Dermis lymphatic vessel endothelial cell (primary cell): Measurements from ENCODE around the gene TLE6. TPM values are rescaled to one million over a fixed set of nuclear protein-coding genes. Genes with fewer than 3 reads are reported as not detected.

Experiments
- total RNA-seq: library from RNA; depleted of rRNA; stranded (reverse); fragments of >200 nt; gene quantifications from 2 replicates; pipeline ENCODE4 v1.2.1, GENCODE V29; 2014

The TLE6 gene
- 1.7 TPM in 2 replicates for total RNA-seq

DNA sequence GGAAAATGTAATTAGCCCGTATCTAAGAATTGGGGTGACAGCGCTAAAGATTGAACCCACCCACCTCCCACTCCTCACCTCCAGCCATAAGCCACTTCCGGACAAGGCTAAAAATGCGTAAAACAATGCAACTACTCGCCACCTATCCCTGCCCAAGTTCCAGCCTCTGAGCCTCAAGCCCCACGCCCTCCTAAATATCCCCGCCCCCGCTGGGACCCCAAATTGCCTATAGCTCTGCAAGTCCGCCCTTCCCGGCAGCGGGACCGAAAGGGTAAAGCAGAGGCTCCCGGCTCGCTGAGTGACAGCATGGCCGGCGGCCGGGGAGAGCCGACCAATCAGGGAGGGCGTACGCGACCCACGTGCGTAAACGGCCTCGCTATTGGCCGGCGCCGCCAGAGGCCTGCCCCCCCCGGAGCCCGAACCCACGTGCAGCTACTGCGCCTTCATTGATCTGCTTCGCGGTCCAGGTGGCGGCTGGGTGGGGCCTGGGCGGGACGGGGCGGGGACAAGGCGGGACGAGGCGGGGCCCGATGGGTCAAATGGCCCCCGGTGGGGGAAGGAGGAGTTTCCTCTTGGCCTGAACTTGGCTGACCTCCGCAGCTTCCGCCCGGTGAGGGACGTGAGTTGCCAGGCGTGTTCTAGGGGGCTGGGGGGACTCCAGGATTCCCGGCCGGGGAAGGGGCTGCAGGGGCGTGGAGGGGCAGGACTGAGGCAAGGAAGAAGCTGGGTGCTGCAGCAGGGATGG, at the start of gene TLE6:
Gene TLE6, plus strand, starts transcription at position 564 of the 745 bp plus-strand sequence. CDS start 670 bp downstream, outside the sequence.

DNA sequence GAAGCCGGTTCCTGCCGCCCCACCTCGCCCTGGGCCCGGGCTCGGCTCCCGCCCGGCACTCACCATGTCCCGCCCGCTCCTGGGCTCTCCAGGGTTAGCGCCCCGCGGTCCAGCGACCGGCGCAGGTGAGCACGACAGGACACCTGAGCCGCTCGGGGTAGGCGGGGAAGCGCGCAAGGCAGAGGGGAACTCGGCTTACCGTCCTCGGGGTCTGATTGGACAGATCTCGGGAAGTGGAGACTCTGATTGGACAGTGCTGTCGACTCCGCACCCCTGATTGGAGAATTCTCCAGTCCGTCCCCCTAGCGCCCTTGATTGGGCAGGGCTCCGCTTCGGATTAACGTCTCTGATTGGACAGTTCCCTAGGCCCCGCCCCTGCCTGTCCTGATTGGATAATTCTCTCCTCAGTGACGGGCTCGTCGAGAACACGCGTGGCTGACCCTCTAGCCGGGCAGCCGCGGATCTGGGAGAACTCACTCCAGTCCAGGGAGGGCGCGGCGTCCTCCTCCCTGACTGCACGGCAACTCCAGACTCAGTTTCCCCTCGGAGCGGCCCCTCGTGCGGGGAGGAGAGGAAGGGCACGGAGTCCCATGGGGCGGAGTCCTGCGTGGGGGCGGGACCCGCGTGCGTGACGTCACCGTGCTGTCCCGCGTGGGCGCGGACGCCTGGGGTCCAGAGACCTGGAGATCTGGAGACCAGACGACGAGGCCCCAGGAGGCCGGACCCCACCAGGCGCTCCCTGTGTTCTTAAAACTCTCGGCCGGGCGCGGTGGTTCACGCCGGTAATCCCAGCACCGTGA, 32.4 kb upstream of the TLE6 start, which contains the start of gene ZNF77:
Gene ZNF77, minus strand, starts transcription at position 197 of the 800 bp plus-strand sequence. Its CDS starts 131 bp downstream, at position 66.

DNA sequence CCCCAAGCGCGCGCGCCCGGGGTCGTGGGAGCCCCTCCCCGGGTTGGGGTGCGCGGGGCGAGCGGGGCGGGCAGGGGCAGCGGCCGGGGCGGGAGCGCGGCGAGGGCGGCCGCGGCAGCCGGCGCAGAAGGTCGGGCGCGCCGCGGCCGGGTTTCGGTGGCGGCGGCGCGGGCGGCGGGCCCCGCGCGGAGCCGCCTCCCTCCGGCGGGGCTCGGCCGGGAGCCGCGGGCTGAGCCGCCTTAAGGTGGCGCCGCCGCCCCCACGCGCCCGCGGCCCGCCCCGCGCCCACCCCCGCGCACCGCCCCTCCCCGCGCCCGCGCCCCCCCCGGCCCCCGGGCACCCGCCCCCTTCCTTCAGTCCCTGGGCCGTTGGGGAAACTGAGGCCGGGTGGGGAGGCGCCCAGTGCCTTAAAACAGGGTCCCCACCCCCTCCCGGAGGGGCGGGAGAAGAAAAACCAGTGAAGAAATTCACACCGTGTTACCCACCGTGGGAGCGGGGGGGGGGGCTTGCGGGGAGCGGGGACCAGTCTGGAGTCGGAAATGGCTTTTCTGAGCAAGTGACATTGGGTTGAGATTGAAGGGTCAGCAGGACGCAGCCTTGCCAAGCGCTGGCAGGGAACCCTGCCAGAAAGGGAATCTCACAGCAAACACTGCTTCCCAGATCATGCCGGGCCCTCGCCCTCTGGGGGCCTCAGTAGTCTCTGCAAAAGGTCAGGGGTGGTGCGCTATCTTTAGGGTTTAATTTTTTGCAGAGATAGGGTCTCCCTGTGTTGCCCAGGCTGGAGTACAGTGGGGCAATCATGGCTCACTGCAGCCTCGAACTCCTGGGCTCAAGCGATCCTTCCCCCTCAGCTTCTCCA, 51.9 kb downstream of the TLE6 start, which contains the start of gene TLE2:
Gene TLE2, minus strand, starts transcription at position 216 of the 859 bp plus-strand sequence. CDS start 376 bp downstream, outside the sequence.

Other genes with a start within 250 kb of the TLE6 start
- gene SLC39A3, start 237.5 kb upstream of the TLE6 start, total RNA-seq, result 16.1 and 16.9 TPM in 2 replicates
- 27.4 and 27.6 TPM in 2 replicates for gene SGTA, start 194.3 kb upstream of the TLE6 start, total RNA-seq
- 37.2 and 46.7 TPM in 2 replicates for gene THOP1, start 192.1 kb upstream of the TLE6 start, total RNA-seq
- 3.4 and 3.9 TPM in 2 replicates for gene ZNF554, start 157.7 kb upstream of the TLE6 start, total RNA-seq
- gene ZNF555, start 136.1 kb upstream of the TLE6 start, total RNA-seq, result 5.6 and 6.4 TPM in 2 replicates
- not detected in 2 replicates for gene ZNF556, start 110.2 kb upstream of the TLE6 start, total RNA-seq
- gene ZNF57, start 76.6 kb upstream of the TLE6 start, total RNA-seq, result 2.6 and 4.2 TPM in 2 replicates
- 3.6 and 5.7 TPM in 2 replicates for gene ZNF77, start 32.6 kb upstream of the TLE6 start, total RNA-seq
- gene TLE2, start 51.7 kb downstream of the TLE6 start, total RNA-seq, result 4.8 and 6.0 TPM in 2 replicates
- gene TLE5, start 84.9 kb downstream of the TLE6 start, total RNA-seq, result 93.0 and 114 TPM in 2 replicates
- 41.3 and 45.6 TPM in 2 replicates for gene GNA11, start 116.8 kb downstream of the TLE6 start, total RNA-seq
- 0.09 TPM in 1 of 2 replicates, not detected in the other for gene GNA15, start 158.5 kb downstream of the TLE6 start, total RNA-seq
- gene S1PR4, start 201.2 kb downstream of the TLE6 start, total RNA-seq, result 0.87 and 0.95 TPM in 2 replicates
- gene NCLN, start 208.4 kb downstream of the TLE6 start, total RNA-seq, result 23.4 and 24.1 TPM in 2 replicates
- 0.11 TPM in 1 of 2 replicates, not detected in the other for gene CELF5, start 247.1 kb downstream of the TLE6 start, total RNA-seq